ENCODE measurements around the gene ZNF641. TPM values are rescaled to one million over a fixed set of nuclear protein-coding genes. Genes with fewer than 3 reads are reported as not detected.

Gene ZNF641
- total RNA-seq (10 to 100 TPM; 32.5 to 65.2 (median 46.6) TPM), polyA plus RNA-seq (10 to 100 TPM; 17.4 to 41.5 (median 31.4) TPM)
- long read RNA-seq, donor 1, transcript ZNF641-205 (6 exons, 1,823 nt): major isoform, 5 of 8 reads
- long read RNA-seq, donor 1, partial matches to known transcripts: 0 of 8 reads
- long read RNA-seq, donor 1, other reads (novel, unspliced or antisense): 0 of 8 reads
- long read RNA-seq, donor 2, full-length matches to known transcripts: 6 of 6 reads
- long read RNA-seq, donor 2, partial matches to known transcripts: 0 of 6 reads
- long read RNA-seq, donor 2, other reads (novel, unspliced or antisense): 0 of 6 reads
- long read RNA-seq, donor 3, partial matches to known transcripts: 0 of 2 reads
- long read RNA-seq, donor 3, other reads (novel, unspliced or antisense): 0 of 2 reads
- long read RNA-seq, donor 4, full-length matches to known transcripts: 2 of 11 reads
- long read RNA-seq, donor 4, partial matches to known transcripts: 4 of 11 reads
- long read RNA-seq, donor 4, other reads (novel, unspliced or antisense): 5 of 11 reads
- long read RNA-seq, donor 5, full-length matches to known transcripts: 20 of 38 reads
- long read RNA-seq, donor 5, partial matches to known transcripts: 0 of 38 reads
- long read RNA-seq, donor 5, other reads (novel, unspliced or antisense): 18 of 38 reads
- long read RNA-seq, donor 6, partial matches to known transcripts: 2 of 7 reads
- long read RNA-seq, donor 6, other reads (novel, unspliced or antisense): 5 of 7 reads
- long read RNA-seq, donor 7, partial matches to known transcripts: 0 of 7 reads
- long read RNA-seq, donor 7, other reads (novel, unspliced or antisense): 0 of 7 reads
- long read RNA-seq, donor 8, transcript ZNF641-205 (6 exons, 1,823 nt): major isoform, 6 of 6 reads
- long read RNA-seq, donor 8, partial matches to known transcripts: 0 of 6 reads
- long read RNA-seq, donor 8, other reads (novel, unspliced or antisense): 0 of 6 reads
- long read RNA-seq, donor 9, partial matches to known transcripts: 0 of 4 reads
- long read RNA-seq, donor 9, other reads (novel, unspliced or antisense): 0 of 4 reads
- long read RNA-seq, donor 10, partial matches to known transcripts: 0 of 1 reads
- long read RNA-seq, donor 10, other reads (novel, unspliced or antisense): 0 of 1 reads

DNA sequence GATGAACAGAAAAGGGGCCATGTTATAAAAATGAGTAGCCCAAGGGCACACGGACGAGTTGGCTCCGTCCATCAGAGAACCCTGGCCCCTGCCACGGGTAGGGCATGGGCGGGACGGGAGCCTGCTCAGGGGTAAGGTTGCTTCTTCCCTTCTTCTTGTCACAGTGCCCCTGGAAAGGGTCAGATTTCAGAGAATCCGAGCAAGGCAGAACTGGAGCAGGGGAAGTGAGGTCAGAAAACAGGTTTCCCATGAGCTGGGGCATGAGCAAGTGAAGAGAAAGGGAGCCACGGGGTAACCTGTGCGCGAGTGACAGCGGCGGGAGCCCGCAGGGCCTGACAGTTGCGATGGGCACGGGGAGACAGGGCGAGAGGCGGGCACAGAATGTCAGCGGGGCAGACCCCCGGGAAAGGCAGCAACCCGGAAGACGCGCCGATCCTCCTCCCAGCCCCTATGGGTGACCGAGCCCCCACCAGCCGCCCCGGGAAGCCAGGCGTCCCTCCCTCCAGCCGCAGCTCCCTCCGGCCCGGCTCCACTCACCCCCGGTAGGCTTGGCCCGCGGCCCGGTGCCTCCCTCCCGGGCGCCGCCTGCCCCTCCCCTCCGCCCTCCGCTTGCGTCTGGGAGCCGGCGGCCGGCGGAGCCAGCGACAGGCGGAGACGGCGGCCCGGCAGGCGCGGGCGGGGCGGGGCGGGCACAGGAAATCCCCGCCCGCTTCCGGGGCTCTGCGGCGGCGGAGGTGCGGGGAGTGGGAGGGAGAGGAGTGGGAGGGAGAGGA is at the start of gene ZNF641:
Gene ZNF641, minus strand, starts transcription at position 671 of the 773 bp plus-strand sequence. CDS start 2,829 bp downstream, outside the sequence.
- Histone ChIP-seq H3K36me3 (replicated peaks in 1 of 2) (peaks cover 0 to 25% of the 10 kb centered on the region in 2 donors), H3K9me3 (replicated peaks in 1 of 3) (no peaks in the 10 kb centered on the region), H3K27me3 (no peaks in the 10 kb centered on the region), H3K4me1 (replicated peaks in 1 of 2) (peaks cover 25 to 32% of the 10 kb centered on the region in 2 donors), H3K27ac (peak within 1 kb of the TSS; percentile 82 to 100 (median 95)), H3K4me3 (peak within 1 kb of the TSS; percentile 44 to 99 (median 68))
- TF ChIP-seq, protein P1, sequence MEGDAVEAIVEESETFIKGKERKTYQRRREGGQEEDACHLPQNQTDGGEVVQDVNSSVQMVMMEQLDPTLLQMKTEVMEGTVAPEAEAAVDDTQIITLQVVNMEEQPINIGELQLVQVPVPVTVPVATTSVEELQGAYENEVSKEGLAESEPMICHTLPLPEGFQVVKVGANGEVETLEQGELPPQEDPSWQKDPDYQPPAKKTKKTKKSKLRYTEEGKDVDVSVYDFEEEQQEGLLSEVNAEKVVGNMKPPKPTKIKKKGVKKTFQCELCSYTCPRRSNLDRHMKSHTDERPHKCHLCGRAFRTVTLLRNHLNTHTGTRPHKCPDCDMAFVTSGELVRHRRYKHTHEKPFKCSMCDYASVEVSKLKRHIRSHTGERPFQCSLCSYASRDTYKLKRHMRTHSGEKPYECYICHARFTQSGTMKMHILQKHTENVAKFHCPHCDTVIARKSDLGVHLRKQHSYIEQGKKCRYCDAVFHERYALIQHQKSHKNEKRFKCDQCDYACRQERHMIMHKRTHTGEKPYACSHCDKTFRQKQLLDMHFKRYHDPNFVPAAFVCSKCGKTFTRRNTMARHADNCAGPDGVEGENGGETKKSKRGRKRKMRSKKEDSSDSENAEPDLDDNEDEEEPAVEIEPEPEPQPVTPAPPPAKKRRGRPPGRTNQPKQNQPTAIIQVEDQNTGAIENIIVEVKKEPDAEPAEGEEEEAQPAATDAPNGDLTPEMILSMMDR (IDR thresholded peaks at IDR 0.05): no peak
- TF ChIP-seq POLR2A (IDR thresholded peaks at IDR 0.05): peak in 1 of 2 donors; percentile 56
- peak; percentile 81 to 91 (median 87) for DNase-seq
- intact Hi-C loops (cut with DNase I): loop anchor here in 1 of 2 donors (5.0 kb wide), 2 partner anchors 102 to 153 kb away; no protein-coding TSS in a partner anchor
- WGBS, 4 donors: 0 to 1% (median 1%) methylated on average over 17 to 61 of the region's 61 CpGs

DNA sequence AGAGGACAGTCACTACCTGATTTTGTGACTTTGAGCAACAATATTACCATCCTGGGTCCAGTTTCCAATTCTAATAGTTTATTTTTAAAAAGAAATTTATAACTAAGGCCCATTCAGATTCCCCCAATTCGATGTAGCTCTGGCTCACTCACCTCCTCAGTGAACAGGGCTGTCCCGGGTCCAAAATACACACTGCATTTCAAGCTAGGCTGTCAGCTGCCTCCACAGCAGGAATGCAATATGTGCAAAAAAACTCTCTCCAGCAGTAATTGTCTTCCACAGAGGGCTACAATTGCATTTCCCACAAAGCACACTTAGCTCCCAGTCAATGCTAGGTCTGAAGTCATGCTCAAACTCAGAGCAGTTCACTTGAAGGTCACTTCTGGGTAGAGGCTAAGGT is 39.3 kb upstream of the ZNF641 start:
- TF ChIP-seq POLR2A (IDR thresholded peaks at IDR 0.05): no peak
- intact Hi-C loops (cut with DNase I): no loop called here
- peaks cover 26 to 27% of the 10 kb centered on the region in 2 donors for H3K4me1 ChIP-seq (replicated peaks in 1 of 2)
- no peaks in the 10 kb centered on the region for H3K36me3 ChIP-seq (replicated peaks in 1 of 2)
- H3K27me3 ChIP-seq: no peaks in the 10 kb centered on the region
- WGBS, 4 donors: 48 to 71% (median 66%) methylated on average over 2 of the region's 2 CpGs
- no peak for DNase-seq
- no peak overlapping the region for H3K27ac ChIP-seq
- no peak overlapping the region for H3K4me3 ChIP-seq
- H3K9me3 ChIP-seq (replicated peaks in 1 of 3): no peaks in the 10 kb centered on the region

DNA sequence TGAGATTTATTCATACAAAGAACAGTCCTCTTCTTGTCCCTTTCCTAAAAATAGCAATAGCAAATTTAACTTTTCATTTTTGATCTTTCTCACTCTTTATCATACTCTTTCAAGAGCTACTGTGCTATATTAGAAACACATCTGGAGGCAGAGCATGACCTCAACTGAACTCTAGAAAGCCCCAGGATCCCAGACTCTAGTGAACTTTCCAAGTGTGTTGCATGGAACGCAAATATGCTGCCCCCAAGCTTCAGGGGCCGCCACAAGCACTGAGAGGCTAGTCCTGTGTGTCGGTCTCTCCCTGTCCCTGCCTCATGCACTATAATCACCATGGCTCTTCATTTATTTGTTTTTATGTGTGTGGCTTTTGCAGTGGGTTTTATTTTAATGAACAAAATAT is 38.7 kb upstream of the ZNF641 start:
- intact Hi-C loops (cut with DNase I): no loop called here
- TF ChIP-seq POLR2A (IDR thresholded peaks at IDR 0.05): no peak
- TF ChIP-seq, protein P1 (IDR thresholded peaks at IDR 0.05): no peak
- DNase-seq: no peak
- no peaks in the 10 kb centered on the region for H3K36me3 ChIP-seq (replicated peaks in 1 of 2)
- H3K27me3 ChIP-seq: no peaks in the 10 kb centered on the region
- no peak overlapping the region for H3K4me3 ChIP-seq
- peaks cover 26 to 27% of the 10 kb centered on the region in 2 donors for H3K4me1 ChIP-seq (replicated peaks in 1 of 2)
- H3K27ac ChIP-seq: peak overlapping the region in 4 of 5 donors; percentile 10 to 69 (median 52)
- 71 to 91% (median 81%) methylated on average over 3 of the region's 3 CpGs for WGBS, 4 donors
- no peaks in the 10 kb centered on the region for H3K9me3 ChIP-seq (replicated peaks in 1 of 3)

DNA sequence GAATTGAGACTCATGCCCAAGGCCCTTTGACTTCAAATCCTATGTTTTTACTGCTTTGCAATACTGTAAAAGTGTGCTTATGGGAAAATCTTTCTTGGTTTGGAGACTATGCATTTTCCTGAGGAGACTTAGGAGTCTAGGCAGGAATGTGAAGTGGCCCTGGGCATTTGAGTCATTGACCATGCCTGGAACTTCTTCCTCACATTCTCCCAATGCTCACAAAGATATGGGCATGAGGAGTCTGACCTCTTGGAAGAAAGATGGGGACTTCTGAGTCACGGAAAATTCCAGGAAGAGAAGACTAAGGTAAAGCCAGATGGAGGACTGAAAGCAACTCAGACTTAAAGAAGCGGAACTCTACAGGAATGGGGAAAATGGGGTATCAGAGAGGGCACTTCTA is 38.2 kb upstream of the ZNF641 start:
- intact Hi-C loops (cut with DNase I): no loop called here
- Histone ChIP-seq H3K27me3 (no peaks in the 10 kb centered on the region), H3K4me1 (replicated peaks in 1 of 2) (peaks cover 26 to 27% of the 10 kb centered on the region in 2 donors), H3K36me3 (replicated peaks in 1 of 2) (no peaks in the 10 kb centered on the region), H3K9me3 (replicated peaks in 1 of 3) (no peaks in the 10 kb centered on the region), H3K27ac (peak overlapping the region in 4 of 5 donors; percentile 10 to 69 (median 52)), H3K4me3 (no peak overlapping the region)
- peak in 2 of 7 donors; percentile 10 to 39 for DNase-seq
- TF ChIP-seq, protein P1 (IDR thresholded peaks at IDR 0.05): no peak
- TF ChIP-seq POLR2A (IDR thresholded peaks at IDR 0.05): no peak
- 65 to 79% (median 74%) methylated on average over 2 of the region's 2 CpGs for WGBS, 4 donors

Data from adrenal gland (tissue), 19 donors.